Mammary epithelial cell (primary cell): ENCODE data around the gene AKAP13.

Experiments
- EZH2 ChIP-seq: IDR thresholded peaks from 2 replicates; pipeline ENCODE4 v1.6.1; 2012; ENCODE audit warnings: low read length, inconsistent platforms, borderline replicate concordance
- TF ChIP-seq, protein P1 (sequence below), 2 donors: IDR thresholded peaks in 1 of 2; conservative IDR thresholded peaks in 1 of 2; 2 replicates each; pipeline ENCODE4 v1.5.1; 2011 to 2012; ENCODE audit warnings: inconsistent platforms in 2 of 2, low read length in 2 of 2, mild to moderate bottlenecking in 2 of 2, control low read depth in 1 of 2, low read depth in 1 of 2; ENCODE audit not compliant: insufficient read depth in 1 of 2; ENCODE audit errors: extremely low read depth in 1 of 2

DNA sequence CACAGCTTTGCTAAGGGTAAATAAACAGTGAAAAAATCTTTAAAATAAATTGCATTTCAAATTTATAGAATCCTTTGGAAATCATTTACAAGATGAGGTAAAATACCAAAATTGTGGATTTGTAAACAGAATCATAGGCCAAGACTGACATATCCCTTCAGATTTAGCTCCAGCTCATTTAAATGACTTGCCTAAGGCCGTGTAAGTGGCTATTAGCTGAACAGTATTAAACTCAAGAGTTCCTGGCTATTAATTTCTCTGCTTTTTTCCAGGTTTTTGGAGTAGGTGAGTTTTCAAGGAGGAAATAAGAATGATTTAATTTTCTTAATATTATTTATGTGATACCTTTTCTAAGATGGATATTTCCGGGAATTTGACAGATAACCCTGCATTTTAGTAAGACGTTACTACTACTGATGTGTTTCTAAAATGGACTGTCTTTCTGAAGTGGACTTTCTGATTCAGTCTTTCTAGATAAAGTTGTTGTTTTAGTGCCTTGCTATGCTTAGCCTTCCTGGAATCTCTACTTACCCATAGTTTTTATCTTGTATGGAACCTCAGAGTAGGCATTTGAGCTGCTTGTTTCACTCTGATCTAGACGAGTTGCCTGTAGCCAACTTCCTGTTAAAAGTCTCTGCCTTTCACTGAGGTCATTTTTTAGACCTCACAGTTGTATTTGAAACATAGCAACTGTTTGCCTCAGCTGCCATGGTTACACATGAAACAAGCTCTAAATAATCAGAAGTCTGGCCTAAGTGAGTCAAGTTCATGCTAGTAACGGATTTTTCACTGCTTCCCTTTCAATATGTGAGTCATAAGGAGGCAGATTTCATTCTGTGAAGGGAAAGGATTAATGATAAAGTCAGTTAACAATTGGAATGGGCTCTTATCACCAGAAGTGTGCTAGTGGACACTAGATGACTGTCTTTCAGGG is 287.4 kb downstream of the AKAP13 start:
- TF ChIP-seq EZH2: no peak
- TF ChIP-seq, protein P1, sequence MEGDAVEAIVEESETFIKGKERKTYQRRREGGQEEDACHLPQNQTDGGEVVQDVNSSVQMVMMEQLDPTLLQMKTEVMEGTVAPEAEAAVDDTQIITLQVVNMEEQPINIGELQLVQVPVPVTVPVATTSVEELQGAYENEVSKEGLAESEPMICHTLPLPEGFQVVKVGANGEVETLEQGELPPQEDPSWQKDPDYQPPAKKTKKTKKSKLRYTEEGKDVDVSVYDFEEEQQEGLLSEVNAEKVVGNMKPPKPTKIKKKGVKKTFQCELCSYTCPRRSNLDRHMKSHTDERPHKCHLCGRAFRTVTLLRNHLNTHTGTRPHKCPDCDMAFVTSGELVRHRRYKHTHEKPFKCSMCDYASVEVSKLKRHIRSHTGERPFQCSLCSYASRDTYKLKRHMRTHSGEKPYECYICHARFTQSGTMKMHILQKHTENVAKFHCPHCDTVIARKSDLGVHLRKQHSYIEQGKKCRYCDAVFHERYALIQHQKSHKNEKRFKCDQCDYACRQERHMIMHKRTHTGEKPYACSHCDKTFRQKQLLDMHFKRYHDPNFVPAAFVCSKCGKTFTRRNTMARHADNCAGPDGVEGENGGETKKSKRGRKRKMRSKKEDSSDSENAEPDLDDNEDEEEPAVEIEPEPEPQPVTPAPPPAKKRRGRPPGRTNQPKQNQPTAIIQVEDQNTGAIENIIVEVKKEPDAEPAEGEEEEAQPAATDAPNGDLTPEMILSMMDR (conservative IDR thresholded peaks at IDR 0.05 in 1 of 2, IDR thresholded peaks at IDR 0.05 in 1 of 2; ENCODE audit: extremely low read depth in 1 of 2, insufficient read depth in 1 of 2, low read depth in 1 of 2, low read length in 2 of 2): no peak
